HCT116 (cell line): ENCODE results near the gene PDK1.

Source experiments
- CTCF ChIP-seq, 3 experiments: fragments of 200-600 bp in 1 of 3; sonication (generic) in 1 of 3; IDR thresholded peaks in 2 of 3; conservative IDR thresholded peaks in 1 of 3; 2 replicates each; pipeline ENCODE4 v1.5.1; 2012 to 2017; ENCODE audit warnings: low read depth in 2 of 3, low read length in 2 of 3, antibody characterized with exemption in 1 of 3, borderline replicate concordance in 1 of 3, control low read depth in 1 of 3, mild to moderate bottlenecking in 1 of 3, mixed read lengths in 1 of 3, mixed run types in 1 of 3, moderate library complexity in 1 of 3; ENCODE audit not compliant: insufficient read depth in 1 of 3
- ELF1 ChIP-seq: IDR thresholded peaks from 2 replicates; pipeline ENCODE4 v1.6.1; 2012; ENCODE audit warnings: low read depth, borderline replicate concordance
- EZH2 ChIP-seq: fragments of 200-600 bp; sonication (generic); IDR thresholded peaks from 2 replicates; pipeline ENCODE4 v1.6.1; 2017; ENCODE audit warnings: antibody characterized with exemption, mixed run types
- EZH2phosphoT487 ChIP-seq: fragments of 200-600 bp; IDR thresholded peaks from 2 replicates; pipeline ENCODE4 v1.6.1; 2018; ENCODE audit warnings: antibody characterized with exemption, borderline replicate concordance
- MAX ChIP-seq: IDR thresholded peaks from 2 replicates; pipeline ENCODE4 v1.6.1; 2012
- POLR2A ChIP-seq: IDR thresholded peaks from 2 replicates; pipeline ENCODE4 v1.7.0; 2011; ENCODE audit warnings: borderline replicate concordance; ENCODE audit not compliant: insufficient read depth, insufficient read length; ENCODE audit errors: extremely low read depth
- POLR2AphosphoS5 ChIP-seq: IDR thresholded peaks from 2 replicates; pipeline ENCODE4 v1.6.1; 2011; ENCODE audit warnings: mild to moderate bottlenecking, low read depth, low read length, moderate library complexity
- RAD21 ChIP-seq: IDR thresholded peaks from 2 replicates; pipeline ENCODE4 v1.6.1; 2012; ENCODE audit warnings: low read depth, mild to moderate bottlenecking
- SIN3A ChIP-seq: IDR thresholded peaks from 2 replicates; pipeline ENCODE4 v1.6.1; 2012; ENCODE audit warnings: low read depth
- YY1 ChIP-seq: IDR thresholded peaks from 2 replicates; pipeline ENCODE4 v1.6.1; 2011; ENCODE audit warnings: low read length, low read depth, moderate library complexity, mild to moderate bottlenecking; ENCODE audit not compliant: insufficient replicate concordance; ENCODE audit errors: extremely low read depth
- ZFX ChIP-seq: fragments of 450-650 bp; IDR thresholded peaks from 2 replicates; pipeline ENCODE4 v1.6.1; 2017
- ZNF274 ChIP-seq: fragments of 200-500 bp; sonication (Bioruptor generic); IDR thresholded peaks from 2 replicates; pipeline ENCODE4 v1.6.1; 2014; ENCODE audit warnings: mild to moderate bottlenecking, low read depth, low read length, inconsistent platforms

- TF ChIP-seq MAX, result no peak
- no peak for TF ChIP-seq YY1
- no peak for TF ChIP-seq POLR2AphosphoS5
- TF ChIP-seq CTCF (IDR thresholded peaks at IDR 0.05 in 2 of 3, conservative IDR thresholded peaks at IDR 0.05 in 1 of 3; ENCODE audit: borderline replicate concordance in 1 of 3, insufficient read depth in 1 of 3, low read depth in 2 of 3, low read length in 2 of 3), result no peak
- TF ChIP-seq EZH2, result no peak
- TF ChIP-seq ZNF274, result no peak
- no peak for TF ChIP-seq EZH2phosphoT487
- TF ChIP-seq POLR2A, result no peak
- TF ChIP-seq ZFX, result no peak
- TF ChIP-seq ELF1, result no peak
- TF ChIP-seq RAD21, result no peak
- TF ChIP-seq SIN3A, result no peak
Measured at GRCh38 chr2:172623249-172623965, 67.5 kb downstream of the PDK1 start.
